B cell (primary cell): ENCODE results near the gene KIF2A. TPM values are rescaled to one million over a fixed set of nuclear protein-coding genes. Genes with fewer than 3 reads are reported as not detected.

Experiments used
- ATAC-seq: fragments of 200-7000 bp; cut with Tn5 transposase; one replicate; pipeline ENCODE4 v1.10.0; 2021; ENCODE audit warnings: low read depth, mild to moderate bottlenecking, moderate number of reproducible peaks, moderate library complexity
- CTCF ChIA-PET: fragments of 350-600 bp; sonication (Branson Sonifier 250); formaldehyde crosslinking; loops from one replicate; lab custom pipeline; 2021; ENCODE audit warnings: antibody characterized with exemption, inconsistent platforms; lab: Charles Lee
- POLR2A ChIA-PET: fragments of 350-600 bp; sonication (Branson Sonifier 250); formaldehyde crosslinking; loops from one replicate; lab custom pipeline; 2021; ENCODE audit warnings: antibody characterized with exemption; lab: Charles Lee
- DNase-seq: peaks from one replicate; pipeline ENCODE4 v3.0.0; 2013
- H2AFZ ChIP-seq: 2 replicates; pipeline ENCODE4 v1.6.1; 2012; ENCODE audit warnings: mild to moderate bottlenecking, low read depth, low read length; ENCODE audit not compliant: insufficient read depth, poor library complexity, severe bottlenecking
- H3K27ac ChIP-seq, 2 donors: 1 replicate in 1 of 2; 2 replicates in 1 of 2; pipeline ENCODE4 v1.5.1; 2012 to 2013; ENCODE audit warnings: low read length in 2 of 2, mild to moderate bottlenecking in 2 of 2, moderate library complexity in 1 of 2
- H3K27me3 ChIP-seq, 4 experiments: fragments of 200-600 bp in 1 of 4; sonication (generic) in 1 of 4; replicated peaks in 1 of 4; 1 replicate in 2 of 4; 2 replicates in 2 of 4; pipeline versions ENCODE4 v1.6.1 to v1.7.0; 2013 to 2016; ENCODE audit warnings: low read length in 3 of 4, mild to moderate bottlenecking in 2 of 4, mixed read lengths in 1 of 4, moderate library complexity in 1 of 4; ENCODE audit not compliant: insufficient read depth in 4 of 4, control insufficient read depth in 3 of 4; ENCODE audit errors: control extremely low read depth in 1 of 4
- H3K36me3 ChIP-seq, 2 experiments: replicated peaks in 1 of 2; 1 replicate in 1 of 2; 2 replicates in 1 of 2; pipeline versions ENCODE4 v1.6.1 to v1.7.1; 2013; ENCODE audit warnings: low read length in 1 of 2; ENCODE audit not compliant: insufficient read depth in 2 of 2, control insufficient read depth in 1 of 2; ENCODE audit errors: control extremely low read depth in 1 of 2, extremely low read depth in 1 of 2
- H3K4me1 ChIP-seq, 2 donors: fragments of 200-600 bp in 1 of 2; sonication (generic) in 1 of 2; 1 replicate in 1 of 2; 2 replicates in 1 of 2; pipeline versions ENCODE4 v1.5.1 to v1.6.1; 2013 to 2017; ENCODE audit warnings: low read length in 2 of 2; ENCODE audit not compliant: control insufficient read depth in 2 of 2, insufficient read depth in 2 of 2
- H3K4me2 ChIP-seq: replicated peaks from 2 replicates; pipeline ENCODE3; 2012; ENCODE audit warnings: mild to moderate bottlenecking, low read depth, low read length; ENCODE audit not compliant: poor library complexity, severe bottlenecking
- H3K4me3 ChIP-seq, 5 experiments: fragments of 200-600 bp in 1 of 5; sonication (generic) in 1 of 5; 1 replicate in 3 of 5; 2 replicates in 2 of 5; pipeline versions ENCODE4 v1.5.1 to v1.7.0; 2011 to 2016; ENCODE audit warnings: low read length in 4 of 5, mild to moderate bottlenecking in 4 of 5, low read depth in 2 of 5, control low read depth in 1 of 5, moderate library complexity in 1 of 5; ENCODE audit not compliant: insufficient read depth in 1 of 5; ENCODE audit errors: control extremely low read depth in 1 of 5, extremely low read depth in 1 of 5
- H3K79me2 ChIP-seq: fragments of 200-600 bp; sonication (generic); one replicate; pipeline ENCODE4 v1.6.0; 2016; ENCODE audit warnings: low read length; ENCODE audit not compliant: control insufficient read depth, insufficient read depth
- H3K9ac ChIP-seq: fragments of 200-600 bp; sonication (generic); 2 replicates; pipeline ENCODE4 v1.6.1; 2017; ENCODE audit warnings: mild to moderate bottlenecking, low read length, moderate library complexity
- H3K9me3 ChIP-seq, 3 donors: one replicate each; pipeline versions ENCODE4 v1.6.1 to v1.7.1; 2013; ENCODE audit warnings: low read length in 2 of 3; ENCODE audit not compliant: control insufficient read depth in 2 of 3, insufficient read depth in 1 of 3; ENCODE audit errors: control extremely low read depth in 1 of 3
- H4K20me1 ChIP-seq: 2 replicates; pipeline ENCODE4 v1.6.0; 2012; ENCODE audit warnings: mild to moderate bottlenecking, low read length; ENCODE audit not compliant: insufficient read depth, control insufficient read depth, poor library complexity, severe bottlenecking
- H3K27ac Mint-ChIP-seq: one replicate; pipeline ENCODE4 v1.8.0; 2021; ENCODE audit warnings: mixed read lengths
- H3K27me3 Mint-ChIP-seq: one replicate; pipeline ENCODE4 v1.8.0; 2021; ENCODE audit warnings: mixed read lengths
- H3K4me1 Mint-ChIP-seq: one replicate; pipeline ENCODE4 v1.8.0; 2021; ENCODE audit warnings: mixed read lengths
- H3K4me3 Mint-ChIP-seq: one replicate; pipeline ENCODE4 v1.8.0; 2021; ENCODE audit warnings: mixed read lengths
- H3K9me3 Mint-ChIP-seq: one replicate; pipeline ENCODE4 v1.8.0; 2022; ENCODE audit warnings: mixed read lengths; ENCODE audit not compliant: insufficient read depth
- EZH2 ChIP-seq: IDR thresholded peaks from 2 replicates; pipeline ENCODE4 v1.6.1; 2012; ENCODE audit warnings: borderline replicate concordance, low read depth, mild to moderate bottlenecking, moderate library complexity, low read length; ENCODE audit not compliant: insufficient read depth, poor library complexity, severe bottlenecking
- WGBS: methylation state at CpG from one replicate; pipeline ENCODE4 v1.1.5; 2013; ENCODE audit warnings: missing lambda C conversion rate; ENCODE audit not compliant: insufficient coverage; 5-methylcytosine and 5-hydroxymethylcytosine counted together
- intact Hi-C: fragments of 100-400 bp; cut with micrococcal nuclease; formaldehyde crosslinking; loops from one replicate; pipeline ENCODE4 v1.10.0; 2022
- polyA plus RNA-seq: library from polyadenylated mRNA; depleted of rRNA; stranded (reverse); fragments of >200 nt; gene quantifications from 2 replicates; pipeline ENCODE4 v1.2.3, GENCODE V29; 2012
- total RNA-seq, 2 donors: library from RNA; stranded (reverse); fragments of 120-200 nt in 1 of 2; gene quantifications; 1 replicate in 1 of 2; 2 replicates in 1 of 2; pipeline versions ENCODE4 v1.2.3 to v1.2.4, GENCODE V29; 2013 to 2022
- TF ChIP-seq, protein P1 (sequence below): fragments of 200-600 bp; IDR thresholded peaks from one replicate; pipeline ENCODE4 v1.8.0; 2022; ENCODE audit warnings: antibody characterized with exemption, mild to moderate bottlenecking

KIF2A gene
- total and polyA plus RNA-seq, 2 donors (not counting 1 experiment from before 2014, with no cell fraction given), result 12.9 to 59.0 TPM

DNA sequence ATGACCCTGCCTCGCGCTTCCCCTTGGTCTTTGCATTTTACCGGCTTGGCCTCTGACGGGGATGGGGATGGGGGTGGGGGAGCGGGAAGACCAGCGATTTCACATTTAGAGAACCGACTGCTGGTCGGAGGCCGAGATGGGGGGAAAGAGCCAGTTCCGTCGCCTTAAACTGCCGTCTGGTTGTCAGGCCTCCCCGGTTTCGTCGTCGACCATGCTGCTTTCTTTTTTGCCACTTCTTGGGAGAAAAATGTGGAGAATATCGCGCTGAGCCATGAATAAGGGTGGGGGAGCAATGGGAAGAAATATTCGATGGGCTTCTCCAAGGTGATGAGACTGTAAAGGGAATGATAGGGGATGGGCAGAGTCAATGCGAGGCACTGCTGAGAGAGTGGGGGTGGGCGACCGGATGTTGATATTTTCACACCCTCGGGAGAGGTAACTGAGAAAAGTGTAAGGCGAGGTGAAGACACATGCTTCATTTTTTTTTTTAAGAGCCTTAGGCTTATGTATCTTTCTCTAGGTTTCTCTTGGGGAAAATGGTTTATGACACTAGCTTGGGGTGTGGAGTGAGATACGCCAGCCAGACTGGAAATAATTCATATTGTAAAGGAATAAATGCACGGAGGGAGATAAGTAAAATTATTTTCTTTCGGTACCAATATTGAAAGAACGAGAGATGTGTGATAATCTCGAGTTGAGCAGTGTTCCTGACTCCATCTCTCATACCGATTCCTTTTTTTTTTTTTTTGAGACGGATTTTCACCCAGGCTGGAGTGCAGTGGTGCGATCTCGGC is 1.1 kb downstream of the KIF2A start:
- peaks cover 22% of the 10 kb centered on the region for H4K20me1 ChIP-seq
- WGBS, result under 1% methylated on average over 26 of the region's 33 CpGs
- Mint-ChIP-seq H3K27ac (peak overlapping the region; percentile 94), H3K9me3 (no peaks in the 10 kb centered on the region), H3K4me1 (peaks cover 50% of the 10 kb centered on the region), H3K4me3 (peak overlapping the region; percentile 96), H3K27me3 (no peaks in the 10 kb centered on the region)
- ATAC-seq, result no peak
- H3K36me3 ChIP-seq, result no peaks in the 10 kb centered on the region
- POLR2A ChIA-PET, result no interaction called here
- intact Hi-C loops, result loop anchor here (1.0 to 5.0 kb wide), 4 partner anchors 48 to 900 kb away; partner anchors contain the start of genes DIMT1 and IPO11
- no peaks in the 10 kb centered on the region for H3K27me3 ChIP-seq
- peak overlapping the region; percentile 76 to 95 (median 86) for H3K4me3 ChIP-seq
- peaks cover 21 to 25% of the 10 kb centered on the region in 2 donors for H3K4me1 ChIP-seq
- peak overlapping the region; percentile 85 to 95 for H3K27ac ChIP-seq
- DNase-seq, result peak; percentile 75
- H3K9me3 ChIP-seq, result peaks cover 0 to 5% (median 0%) of the 10 kb centered on the region in 3 donors
- H3K9ac ChIP-seq, result peak overlapping the region; percentile 85
- H2AFZ ChIP-seq, result peak overlapping the region; percentile 86
- H3K4me2 ChIP-seq, result peak overlapping the region; percentile 89
- H3K79me2 ChIP-seq, result peaks cover 56% of the 10 kb centered on the region
- TF ChIP-seq, protein P1, sequence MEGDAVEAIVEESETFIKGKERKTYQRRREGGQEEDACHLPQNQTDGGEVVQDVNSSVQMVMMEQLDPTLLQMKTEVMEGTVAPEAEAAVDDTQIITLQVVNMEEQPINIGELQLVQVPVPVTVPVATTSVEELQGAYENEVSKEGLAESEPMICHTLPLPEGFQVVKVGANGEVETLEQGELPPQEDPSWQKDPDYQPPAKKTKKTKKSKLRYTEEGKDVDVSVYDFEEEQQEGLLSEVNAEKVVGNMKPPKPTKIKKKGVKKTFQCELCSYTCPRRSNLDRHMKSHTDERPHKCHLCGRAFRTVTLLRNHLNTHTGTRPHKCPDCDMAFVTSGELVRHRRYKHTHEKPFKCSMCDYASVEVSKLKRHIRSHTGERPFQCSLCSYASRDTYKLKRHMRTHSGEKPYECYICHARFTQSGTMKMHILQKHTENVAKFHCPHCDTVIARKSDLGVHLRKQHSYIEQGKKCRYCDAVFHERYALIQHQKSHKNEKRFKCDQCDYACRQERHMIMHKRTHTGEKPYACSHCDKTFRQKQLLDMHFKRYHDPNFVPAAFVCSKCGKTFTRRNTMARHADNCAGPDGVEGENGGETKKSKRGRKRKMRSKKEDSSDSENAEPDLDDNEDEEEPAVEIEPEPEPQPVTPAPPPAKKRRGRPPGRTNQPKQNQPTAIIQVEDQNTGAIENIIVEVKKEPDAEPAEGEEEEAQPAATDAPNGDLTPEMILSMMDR, result no peak
- TF ChIP-seq EZH2, result no peak
- CTCF ChIA-PET, result no interaction called here

- ChIA-PET POLR2A (no interaction called here), CTCF (interaction anchor here (0.6 kb wide), 1 partner anchor 44 kb away, joined by 3 read pairs; no protein-coding TSS in a partner anchor)
- Histone ChIP-seq H3K36me3 (no peaks in the 10 kb centered on the region), H3K4me1 (peaks cover 21 to 25% of the 10 kb centered on the region in 2 donors), H3K4me2 (peak overlapping the region; percentile 89), H3K9me3 (peaks cover 0 to 5% (median 0%) of the 10 kb centered on the region in 3 donors), H3K27ac (peak overlapping the region; percentile 5 to 95), H3K27me3 (no peaks in the 10 kb centered on the region), H3K4me3 (no peak overlapping the region), H3K9ac (no peak overlapping the region), H4K20me1 (peaks cover 35% of the 10 kb centered on the region), H2AFZ (no peak overlapping the region), H3K79me2 (peaks cover 69% of the 10 kb centered on the region)
- no peak for TF ChIP-seq EZH2
- TF ChIP-seq, protein P1, result no peak
- H3K27ac Mint-ChIP-seq, result peak overlapping the region; percentile 15
- 80% methylated on average over 1 of the region's 6 CpGs for WGBS
- ATAC-seq (no peak), DNase-seq (no peak)
- intact Hi-C loops, result loop anchor here (5.0 kb wide), 1 partner anchor 901 kb away; no protein-coding TSS in a partner anchor
- no peaks in the 10 kb centered on the region for H3K9me3 Mint-ChIP-seq
- H3K4me1 Mint-ChIP-seq, result peaks cover 59% of the 10 kb centered on the region
- no peaks in the 10 kb centered on the region for H3K27me3 Mint-ChIP-seq
- H3K4me3 Mint-ChIP-seq, result peak overlapping the region; percentile 96
Observed at GRCh38 chr5:62308439-62308838, 2.4 kb downstream of the KIF2A start.
